ENCODE measurements around the gene PSPH. TPM values are rescaled to one million over a fixed set of nuclear protein-coding genes. Genes with fewer than 3 reads are reported as not detected.

PSPH gene
- total and polyA plus RNA-seq, 10 of the 15 experiments (the other 5 are each of a cell fraction or from before 2014, with no cell fraction given): 5.2 to 36.4 (median 23.9) TPM

DNA sequence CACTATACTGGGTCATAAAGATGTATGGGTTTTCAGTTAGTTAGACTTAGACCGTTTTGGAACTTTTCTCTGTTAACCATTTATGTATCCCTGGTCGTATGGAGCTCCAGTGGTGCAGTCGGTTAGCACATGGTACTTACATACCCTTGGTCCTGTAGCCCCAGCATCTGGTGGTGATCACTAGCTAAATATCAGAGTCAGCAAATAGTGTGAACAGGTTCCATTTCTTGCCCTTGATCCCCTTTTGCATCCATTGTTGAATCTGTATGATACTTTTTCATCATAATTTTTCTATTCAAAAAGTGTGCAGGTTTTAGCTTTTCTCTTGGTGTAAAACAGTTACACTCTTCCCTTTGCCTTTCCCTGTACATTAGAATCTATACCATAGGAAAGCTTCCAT is 71.0 kb downstream of the PSPH start:
- Histone ChIP-seq H3K4me3 (no peak overlapping the region), H3K9ac (ENCODE audit: control insufficient read depth, insufficient read depth, low read length) (no peak overlapping the region), H3K79me2 (ENCODE audit: control insufficient read depth, insufficient read depth, low read length) (no peaks in the 10 kb centered on the region), H3K27me3 (replicated peaks in 1 of 2; ENCODE audit: control insufficient read depth in 2 of 2, insufficient read depth in 2 of 2, low read length in 1 of 2) (no peaks in the 10 kb centered on the region), H3K4me2 (ENCODE audit: control insufficient read depth, insufficient read depth) (no peak overlapping the region), H3K9me3 (replicated peaks; ENCODE audit: control insufficient read depth, insufficient read depth, low read length) (no peaks in the 10 kb centered on the region), H3K27ac (ENCODE audit: control insufficient read depth, insufficient read depth) (no peak overlapping the region), H3K4me1 (ENCODE audit: control insufficient read depth, insufficient read depth, low read length) (no peaks in the 10 kb centered on the region), H3K36me3 (ENCODE audit: control insufficient read depth in 2 of 2, insufficient read depth in 2 of 2, low read length in 1 of 2) (peaks cover 0 to 15% of the 10 kb centered on the region in 2 experiments; a peak in 1 of 4 replicates), H4K20me1 (ENCODE audit: control insufficient read depth, insufficient read depth) (no peaks in the 10 kb centered on the region), H2AFZ (ENCODE audit: control insufficient read depth, low read depth, low read length) (no peak overlapping the region)
- 100% methylated on average over 3 of the region's 3 CpGs for WGBS (ENCODE audit: insufficient coverage, insufficient replicate concordance, low lambda C conversion rate, missing lambda C conversion rate)
- ATAC-seq (no peak), FAIRE-seq (no peak), DNase-seq (ENCODE audit: low read depth, low spot score) (no peak)
- in situ Hi-C loops (cut with MboI) (no loop called here), intact Hi-C loops (cut with micrococcal nuclease; ENCODE audit: unreplicated experiment) (no loop called here)
- no peak for TF ChIP-seq RUNX3 (IDR thresholded peaks at IDR 0.05; ENCODE audit: low read length)
- TF ChIP-seq LARP7 (IDR thresholded peaks at IDR 0.05): no peak
- TF ChIP-seq HDAC6 (IDR thresholded peaks at IDR 0.05; ENCODE audit: unreplicated experiment): no peak
- TF ChIP-seq ZBTB33 (IDR thresholded peaks at IDR 0.05): no peak
- TF ChIP-seq JUND (IDR thresholded peaks at IDR 0.05; ENCODE audit: low read depth, low read length): no peak
- no peak for TF ChIP-seq RAD51 (IDR thresholded peaks at IDR 0.05)
- no peak for TF ChIP-seq SP1 (IDR thresholded peaks at IDR 0.05; ENCODE audit: low read depth, low read length)
- no peak for TF ChIP-seq RB1 (IDR thresholded peaks at IDR 0.05; ENCODE audit: borderline replicate concordance)
- TF ChIP-seq IRF4 (IDR thresholded peaks at IDR 0.05; ENCODE audit: low read depth, low read length): no peak
- no peak for TF ChIP-seq ZBTB4 (CRISPR knock-in tag; IDR thresholded peaks at IDR 0.05)
- TF ChIP-seq, protein P1, sequence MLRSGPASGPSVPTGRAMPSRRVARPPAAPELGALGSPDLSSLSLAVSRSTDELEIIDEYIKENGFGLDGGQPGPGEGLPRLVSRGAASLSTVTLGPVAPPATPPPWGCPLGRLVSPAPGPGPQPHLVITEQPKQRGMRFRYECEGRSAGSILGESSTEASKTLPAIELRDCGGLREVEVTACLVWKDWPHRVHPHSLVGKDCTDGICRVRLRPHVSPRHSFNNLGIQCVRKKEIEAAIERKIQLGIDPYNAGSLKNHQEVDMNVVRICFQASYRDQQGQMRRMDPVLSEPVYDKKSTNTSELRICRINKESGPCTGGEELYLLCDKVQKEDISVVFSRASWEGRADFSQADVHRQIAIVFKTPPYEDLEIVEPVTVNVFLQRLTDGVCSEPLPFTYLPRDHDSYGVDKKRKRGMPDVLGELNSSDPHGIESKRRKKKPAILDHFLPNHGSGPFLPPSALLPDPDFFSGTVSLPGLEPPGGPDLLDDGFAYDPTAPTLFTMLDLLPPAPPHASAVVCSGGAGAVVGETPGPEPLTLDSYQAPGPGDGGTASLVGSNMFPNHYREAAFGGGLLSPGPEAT (IDR thresholded peaks at IDR 0.05; ENCODE audit: low read depth): no peak
- TF ChIP-seq JUNB (IDR thresholded peaks at IDR 0.05): no peak
- TF ChIP-seq BRCA1 (IDR thresholded peaks at IDR 0.05; ENCODE audit: low read depth, low read length): no peak
- ChIA-PET CTCF (interaction anchor here (1.4 kb wide), 1 partner anchor 339 kb away, joined by 3 read pairs; no protein-coding TSS in a partner anchor), RAD21 (ENCODE audit: unreplicated experiment) (no interaction called here), POLR2A (no interaction called here), SMC1A (ENCODE audit: uncharacterized antibody, unreplicated experiment) (no interaction called here)
- BruUV-seq (replicated peaks): no TSS peak

All from GM12878 (cell line).